22Rv1 (cell line): ENCODE measurements around the gene OR9Q2.

Experiments
- CTCF ChIP-seq: fragments of 450-650 bp; IDR thresholded peaks from 2 replicates; pipeline ENCODE4 v1.5.1; 2017; ENCODE audit warnings: mild to moderate bottlenecking
- ZFX ChIP-seq: fragments of 450-650 bp; IDR thresholded peaks from 2 replicates; pipeline ENCODE4 v1.6.1; 2017; ENCODE audit warnings: antibody characterized with exemption, borderline replicate concordance

GRCh38 chr11:58192229-58192628 lies 3.4 kb downstream of the OR9Q2 start:
- no peak for TF ChIP-seq CTCF
- TF ChIP-seq ZFX = no peak
